NCI-H526 treated with DMSO at 0.1 percent for 48 hours (cell line): ENCODE results near the gene HDAC2.
"Not testable (repeated sequence)": the region's sequence is repeated elsewhere in the genome, so short reads cannot be mapped to it uniquely, and the experiment has no call there.

Experiments used
- DNase-seq: peaks from one replicate; lab custom pipeline; 2025; lab: John Stamatoyannopoulos, UW

Gene HDAC2

DNA sequence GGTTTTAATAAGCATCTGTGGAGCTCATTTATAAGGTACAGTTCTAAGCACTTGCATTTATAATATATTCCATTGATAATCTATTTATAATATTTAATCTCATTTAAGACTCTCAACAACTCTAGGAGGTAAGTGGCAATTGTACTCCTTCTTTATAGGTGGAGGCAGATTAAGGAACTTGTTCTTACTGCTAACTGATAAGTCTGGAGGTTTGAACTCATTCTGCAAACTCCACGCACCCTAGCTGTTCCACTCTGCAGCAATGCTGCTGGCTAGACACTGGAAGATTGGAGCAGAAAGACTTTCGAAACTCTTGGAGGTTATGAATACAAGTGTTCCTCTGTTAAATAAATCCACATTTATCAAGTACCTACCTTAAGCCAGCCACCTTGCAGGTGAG, 793 bp upstream of the HDAC2 start:
- no peak for DNase-seq

DNA sequence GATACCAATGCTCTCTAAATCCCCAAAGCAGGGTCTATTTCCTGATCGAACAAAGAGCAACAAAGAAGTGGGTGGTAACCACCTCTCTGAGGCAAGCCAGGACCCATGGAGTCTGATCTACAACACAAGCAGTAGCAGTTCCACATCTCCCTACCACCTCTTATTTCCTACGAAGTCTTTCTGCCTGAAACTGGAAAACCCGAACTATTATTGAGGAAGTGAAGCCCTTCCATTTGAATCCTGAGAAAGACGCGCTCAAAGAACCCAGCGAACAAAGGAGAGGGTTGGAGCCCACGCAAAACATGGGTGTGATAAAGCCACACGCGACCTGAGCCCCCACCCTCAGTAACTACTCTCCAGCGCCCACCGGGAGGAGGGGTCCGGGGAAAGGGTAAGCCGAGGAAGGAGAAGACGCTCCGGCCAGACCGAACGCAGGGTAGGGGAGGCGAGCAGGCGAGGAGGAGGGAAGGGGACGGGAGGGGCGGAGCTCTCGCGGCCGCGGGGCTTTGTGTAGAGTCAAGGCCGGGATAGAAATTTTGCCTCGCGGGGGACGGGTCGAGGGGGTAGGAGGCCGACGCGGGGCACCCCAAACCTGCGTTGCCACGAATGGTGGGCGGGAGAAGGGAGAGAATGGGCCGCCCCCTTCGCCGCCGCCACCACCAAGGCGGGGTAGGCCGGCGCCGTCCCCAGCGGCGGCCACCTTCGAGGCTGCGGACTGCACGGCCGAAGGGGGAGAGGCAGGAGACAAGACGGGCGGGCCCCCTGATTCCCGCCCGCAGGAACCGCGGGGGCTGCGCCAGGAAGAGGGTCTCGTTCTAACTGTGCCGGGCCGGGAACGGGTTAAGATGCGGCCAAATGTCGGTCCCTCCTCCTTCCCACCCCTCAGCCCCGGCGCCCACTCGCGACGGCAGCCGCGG, 802 bp downstream of the HDAC2 start:
- peak; percentile 47 for DNase-seq

DNA sequence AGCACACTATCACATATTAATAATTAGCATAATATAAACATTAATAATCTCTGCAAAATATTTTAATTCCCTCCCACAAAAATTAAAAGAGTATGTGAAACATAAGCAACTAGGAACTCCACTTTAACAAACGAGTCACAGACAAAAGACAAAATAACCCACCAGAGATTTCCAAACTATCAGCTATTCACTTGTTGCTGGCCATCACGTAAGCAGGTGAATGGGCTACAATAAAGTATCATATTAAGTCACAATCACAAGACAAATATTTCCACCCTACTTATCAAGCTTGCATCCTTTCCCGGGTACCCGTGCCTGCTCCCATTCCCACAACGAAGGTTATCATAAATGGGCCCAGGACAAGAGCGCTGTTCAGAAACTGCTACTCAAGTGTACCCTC, 2.5 kb downstream of the HDAC2 start:
- no peak for DNase-seq

DNA sequence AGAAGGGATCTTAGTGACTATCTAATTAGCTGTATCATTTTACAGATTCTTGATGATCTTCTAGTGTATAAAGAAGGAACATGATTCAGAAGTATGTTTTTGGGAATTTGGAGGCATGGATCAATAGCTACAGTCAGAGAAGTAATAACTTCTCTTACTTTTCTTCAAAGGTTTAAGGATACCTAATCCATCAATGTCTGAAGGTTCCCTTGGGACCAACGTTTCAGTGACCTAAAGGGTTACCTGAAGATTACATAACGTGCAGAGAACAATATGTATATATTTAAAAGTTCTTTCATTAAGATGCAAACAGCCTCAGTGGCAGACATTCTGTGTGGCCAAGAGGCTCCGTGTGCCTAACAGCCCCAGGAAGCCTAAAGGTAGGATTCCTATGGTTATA, 3.2 kb downstream of the HDAC2 start:
- DNase-seq, result no peak

DNA sequence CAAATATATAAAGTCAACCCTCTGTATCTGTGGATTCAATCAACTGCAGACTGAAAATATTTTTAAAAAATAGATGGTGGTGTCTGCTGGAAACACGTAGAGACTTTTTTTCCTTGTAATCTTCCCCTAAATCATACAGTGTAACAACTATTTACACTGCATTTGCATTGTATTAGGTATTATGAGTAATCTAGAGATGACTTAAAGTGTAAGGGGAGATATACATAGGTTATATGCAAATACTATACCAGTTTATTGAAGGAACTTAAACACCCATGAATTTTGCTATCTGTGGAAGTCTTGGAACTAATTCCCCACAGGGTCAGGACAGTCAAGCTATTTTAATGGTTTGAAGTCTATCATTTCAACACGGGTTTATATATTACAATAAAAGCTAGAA, 10.2 kb downstream of the HDAC2 start:
- peak; percentile 51 for DNase-seq

DNA sequence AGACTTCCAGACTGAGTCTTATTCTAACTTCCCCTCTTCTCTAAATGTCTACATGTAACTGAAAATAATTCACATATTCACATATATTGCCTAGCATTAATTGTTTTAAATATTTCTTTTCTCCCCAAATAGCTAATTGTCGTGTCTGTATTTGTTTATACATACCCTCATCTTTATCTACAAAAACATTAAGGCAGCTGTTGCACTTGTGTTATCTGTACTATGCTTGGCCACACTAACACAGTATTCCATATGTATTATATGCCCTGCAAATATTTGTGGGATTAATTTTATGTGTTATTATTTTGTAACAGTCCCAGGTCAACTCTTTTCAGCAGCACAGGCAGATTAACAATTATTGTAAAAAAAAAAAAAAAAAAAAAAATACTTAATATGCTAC, 11.7 kb downstream of the HDAC2 start:
- no peak for DNase-seq

DNA sequence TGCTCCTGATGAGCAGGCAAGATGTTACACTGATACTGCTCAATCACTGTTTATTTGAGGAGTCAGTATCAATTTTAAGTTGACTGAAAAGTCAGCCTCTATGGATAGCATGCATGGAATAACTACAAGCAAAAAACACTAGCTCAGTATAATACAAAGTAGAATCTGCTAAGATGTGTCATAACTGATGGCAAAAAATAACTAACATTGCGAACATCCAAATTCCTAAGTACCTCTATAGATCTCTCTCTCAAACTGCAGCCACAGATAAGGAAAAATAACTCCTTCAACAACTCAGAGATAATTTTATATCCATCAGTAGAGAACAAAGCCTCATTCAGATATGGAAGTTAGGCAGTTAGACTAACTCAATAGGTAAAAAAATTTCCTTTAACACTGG, 16.3 kb downstream of the HDAC2 start:
- DNase-seq, result no peak

DNA sequence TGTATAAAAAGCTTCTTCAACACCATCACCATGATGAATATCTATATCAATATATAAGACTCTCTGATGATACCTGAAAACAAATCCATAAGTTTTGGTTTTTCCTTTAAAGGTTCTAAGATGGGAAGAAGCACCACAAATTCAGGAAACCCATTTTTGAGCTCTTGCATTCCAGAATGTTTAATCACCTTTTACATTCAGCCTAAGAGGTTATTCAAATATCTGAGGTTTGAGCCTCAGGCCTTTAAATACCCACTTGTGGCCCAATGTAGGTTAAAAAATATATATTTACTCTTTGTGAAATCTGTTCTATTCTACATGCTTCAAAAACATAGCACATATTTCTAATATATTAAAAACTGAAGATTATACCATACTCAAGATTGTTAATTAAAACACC, 17.6 kb downstream of the HDAC2 start:
- no peak for DNase-seq

DNA sequence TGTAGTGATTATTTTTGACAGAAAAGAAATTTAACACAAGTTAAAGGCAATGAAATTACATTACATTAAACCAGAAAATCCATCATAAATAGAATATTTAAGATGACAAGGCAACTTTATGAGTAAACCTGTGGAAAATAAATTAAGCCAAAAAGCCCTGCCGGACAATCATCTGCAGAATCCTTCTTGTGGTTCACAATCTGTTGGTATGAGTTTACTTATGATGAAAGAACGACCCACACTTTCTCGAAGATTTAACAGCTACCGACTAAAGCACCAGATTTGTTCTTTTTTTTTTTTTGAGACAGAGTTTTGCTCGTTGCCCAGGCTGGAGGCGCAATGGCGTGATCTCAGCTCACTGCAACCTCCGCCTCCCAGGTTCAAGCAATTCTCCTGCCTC, 21.4 kb downstream of the HDAC2 start:
- DNase-seq, result no peak

DNA sequence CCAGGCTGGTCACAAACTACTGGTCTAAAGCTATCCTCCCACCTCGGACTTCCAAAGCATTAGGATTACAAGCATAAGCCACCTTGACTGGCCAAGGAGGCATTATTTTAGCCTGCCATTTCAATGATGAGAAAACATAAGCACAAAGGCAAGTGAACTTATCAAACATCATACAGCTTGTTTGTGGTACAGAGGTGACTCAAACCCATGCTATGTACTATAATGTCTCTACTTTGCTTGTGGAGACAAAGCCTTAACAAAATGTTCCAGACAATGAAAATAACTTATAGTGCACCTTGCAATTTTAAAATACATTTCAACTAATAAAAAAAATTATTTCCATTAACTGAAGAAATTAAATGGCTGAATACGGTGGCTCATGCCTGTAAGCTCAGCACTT, 26.2 kb downstream of the HDAC2 start:
- no peak for DNase-seq

DNA sequence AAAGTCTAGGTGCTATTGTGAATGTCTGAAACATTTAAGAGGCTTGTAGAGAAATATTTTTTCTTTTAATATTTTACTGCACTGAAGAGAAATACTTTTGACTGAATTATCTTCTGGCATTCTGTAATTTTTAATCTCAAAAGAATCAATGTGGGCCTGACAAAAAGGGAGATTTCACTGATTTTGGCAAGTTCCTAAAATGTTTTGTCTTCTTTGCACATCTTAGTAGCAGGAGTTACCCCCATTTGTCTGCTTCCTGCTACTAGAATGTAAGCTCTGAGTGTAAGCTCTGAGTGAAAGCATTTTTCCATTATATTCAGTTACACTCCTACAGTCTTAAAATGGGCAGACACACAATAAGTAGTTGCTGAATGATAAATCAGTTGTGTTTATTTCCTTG, 31.1 kb downstream of the HDAC2 start:
- no peak for DNase-seq

DNA sequence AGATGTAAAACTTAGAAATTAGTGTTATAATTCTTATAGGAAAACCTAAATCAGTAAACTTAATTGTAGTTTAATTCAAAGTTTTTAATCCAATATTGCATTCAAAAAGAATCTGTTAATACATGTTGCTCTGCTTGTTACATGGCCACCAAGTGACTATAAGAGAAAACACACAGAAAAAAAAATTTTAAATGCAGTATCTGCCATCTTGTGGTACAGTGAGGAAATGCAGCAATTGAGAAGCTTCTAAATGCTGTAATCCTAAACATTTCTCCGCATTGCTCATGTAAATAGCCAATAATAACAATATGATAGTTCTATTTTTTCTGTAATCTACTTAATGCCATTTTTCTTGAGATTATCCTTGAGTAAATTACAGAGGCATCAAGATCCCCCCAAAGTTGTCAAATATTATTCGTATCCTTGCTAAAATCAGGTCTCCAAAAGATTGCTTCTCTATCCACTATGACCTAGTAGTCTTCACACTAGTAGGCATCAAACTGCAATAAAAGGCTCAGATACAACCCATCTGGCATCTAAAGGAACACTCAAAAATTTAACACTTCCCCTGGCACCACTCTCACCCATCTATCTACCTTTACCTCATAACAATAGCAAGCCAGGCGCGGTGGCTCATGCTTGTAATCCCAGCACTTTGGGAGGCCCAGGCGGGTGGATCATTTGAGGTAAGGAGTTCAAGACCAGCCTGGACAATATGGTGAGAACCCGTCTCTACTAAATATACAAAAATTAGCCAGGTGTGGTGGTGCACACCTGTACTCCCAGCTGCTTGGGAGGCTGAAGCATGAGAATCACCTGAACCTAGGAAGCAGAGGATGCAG, 34.6 kb downstream of the HDAC2 start:
- DNase-seq, result peak; percentile 65

DNA sequence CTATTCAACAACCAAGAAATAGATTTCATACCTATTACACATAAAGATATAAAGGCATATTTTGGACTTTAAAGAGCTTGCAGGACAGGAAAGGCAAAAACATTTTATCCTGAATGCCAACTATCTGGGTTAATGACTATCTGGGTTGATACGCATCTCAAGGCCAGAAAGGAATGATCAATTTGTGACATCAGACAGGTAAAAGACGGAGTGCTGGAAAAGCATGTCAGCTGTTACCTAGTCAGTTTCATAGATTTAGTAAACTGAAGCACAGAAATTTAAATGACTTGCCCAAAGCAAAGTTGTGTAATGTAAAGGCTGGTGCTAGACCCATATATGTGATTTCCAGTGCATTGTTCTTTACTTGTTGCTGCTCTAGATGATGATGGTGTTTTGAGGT, 36.8 kb downstream of the HDAC2 start:
- no peak for DNase-seq

DNA sequence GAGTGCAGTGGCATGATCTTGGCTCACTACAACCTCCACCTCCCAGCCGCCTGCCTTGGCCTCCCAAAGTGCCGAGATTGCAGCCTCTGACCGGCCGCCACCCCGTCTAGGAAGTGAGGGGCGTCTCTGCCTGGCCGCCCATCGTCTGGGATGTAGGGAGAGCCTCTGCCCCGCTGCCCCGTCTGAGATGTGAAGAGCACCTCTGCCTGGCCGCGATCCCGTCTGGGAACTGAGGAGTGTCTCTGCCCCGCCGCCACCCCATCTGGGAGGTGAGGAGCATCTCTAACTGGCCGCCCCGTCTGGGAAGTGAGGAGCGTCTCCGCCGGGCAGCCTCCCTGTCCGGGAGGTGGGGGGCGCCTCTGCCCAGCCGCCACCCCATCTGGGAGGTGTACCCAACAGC, 39.0 kb downstream of the HDAC2 start:
- DNase-seq, result not testable (repeated sequence)

DNA sequence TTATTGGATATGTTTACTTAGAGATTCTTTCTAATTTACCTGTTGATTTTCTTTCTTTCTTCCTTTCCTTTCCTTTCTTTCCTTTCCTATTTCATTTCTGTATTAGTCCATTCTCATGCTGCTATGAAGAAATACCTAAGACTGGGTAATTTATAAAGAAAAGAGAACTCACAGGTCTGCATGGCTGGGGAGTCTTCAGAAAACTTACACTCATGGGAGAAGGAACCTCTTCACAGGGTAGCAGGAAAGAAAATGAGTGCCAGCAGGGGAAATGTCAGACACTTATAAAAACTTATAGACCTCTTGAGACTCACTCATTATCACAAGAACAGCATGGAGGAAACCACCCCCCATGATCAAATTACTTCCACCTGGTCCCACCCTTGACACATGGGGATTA, 40.8 kb downstream of the HDAC2 start:
- no peak for DNase-seq

DNA sequence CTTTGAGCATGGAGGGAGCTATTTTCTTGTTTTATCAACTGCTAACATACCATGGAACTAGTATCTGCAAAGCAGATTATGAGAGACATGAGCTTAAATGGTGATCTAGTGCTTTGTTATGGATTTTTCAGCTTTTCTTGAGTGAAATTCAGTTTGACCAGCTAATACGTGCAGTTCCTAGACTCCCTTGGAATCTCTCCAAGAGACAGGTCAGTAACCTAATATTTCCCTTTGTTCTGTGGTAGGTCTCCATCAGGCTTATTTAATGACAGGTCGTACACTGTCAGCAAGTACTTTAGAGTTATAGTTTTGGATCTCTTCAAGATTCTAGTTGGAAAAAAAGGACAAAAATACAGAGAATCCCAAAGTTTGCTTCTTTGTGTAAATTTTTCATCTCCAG, 43.9 kb downstream of the HDAC2 start:
- DNase-seq, result no peak

DNA sequence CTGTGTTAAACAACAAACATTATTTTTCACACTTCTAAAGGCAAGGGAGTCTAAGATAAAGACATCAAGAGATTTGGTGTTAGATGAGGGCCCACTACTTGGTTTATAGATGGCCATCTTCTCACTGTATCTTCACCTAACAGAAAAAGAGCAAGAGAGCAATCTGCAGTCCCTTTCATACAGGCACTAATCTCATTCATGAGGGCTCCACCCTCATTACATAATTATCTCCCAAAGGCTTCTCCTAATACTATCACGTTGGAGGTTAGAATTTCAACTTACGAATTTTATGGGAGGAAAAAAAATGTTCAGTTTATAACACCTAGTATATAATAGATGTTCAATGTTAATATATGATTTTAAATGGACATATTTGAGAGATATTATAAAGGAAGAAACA, 45.6 kb downstream of the HDAC2 start:
- DNase-seq, result no peak

DNA sequence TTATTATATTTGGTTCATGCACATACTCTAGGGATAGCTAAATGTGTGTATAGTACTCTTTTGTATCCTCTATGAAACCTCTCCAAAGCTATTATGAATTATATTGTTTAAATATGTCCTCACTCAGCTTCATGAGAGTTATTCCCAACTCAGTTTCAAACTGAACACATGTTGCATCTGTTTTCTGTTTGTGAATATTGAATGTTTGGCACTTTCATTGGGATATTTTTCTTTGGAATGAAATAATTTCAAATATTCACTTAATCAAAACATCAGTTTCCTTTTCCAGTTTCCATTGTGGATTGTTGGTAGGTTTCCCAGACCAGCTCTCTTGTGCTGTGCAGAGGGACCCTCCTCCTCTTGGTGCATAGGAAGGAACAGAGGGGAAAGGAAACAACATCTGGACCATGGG, 46.6 kb downstream of the HDAC2 start:
- DNase-seq, result no peak

DNA sequence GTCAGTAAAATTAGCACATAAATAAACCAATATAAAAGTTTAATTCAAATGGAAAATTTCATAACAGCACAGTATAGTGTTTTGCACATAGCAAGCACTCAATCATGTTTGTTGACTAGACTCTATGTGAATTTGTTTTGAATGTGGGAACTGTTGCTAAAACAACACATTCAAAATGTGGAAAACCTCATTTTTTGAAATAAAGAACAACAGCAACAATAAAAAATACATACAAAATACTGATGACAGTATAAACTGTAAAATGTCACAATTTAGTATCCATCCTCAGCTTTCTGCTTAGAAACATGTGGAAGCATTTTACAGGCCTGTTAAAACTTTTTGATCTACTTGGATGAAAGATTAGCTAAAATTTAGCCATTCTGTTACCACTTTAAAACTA, 47.4 kb downstream of the HDAC2 start:
- DNase-seq, result no peak

DNA sequence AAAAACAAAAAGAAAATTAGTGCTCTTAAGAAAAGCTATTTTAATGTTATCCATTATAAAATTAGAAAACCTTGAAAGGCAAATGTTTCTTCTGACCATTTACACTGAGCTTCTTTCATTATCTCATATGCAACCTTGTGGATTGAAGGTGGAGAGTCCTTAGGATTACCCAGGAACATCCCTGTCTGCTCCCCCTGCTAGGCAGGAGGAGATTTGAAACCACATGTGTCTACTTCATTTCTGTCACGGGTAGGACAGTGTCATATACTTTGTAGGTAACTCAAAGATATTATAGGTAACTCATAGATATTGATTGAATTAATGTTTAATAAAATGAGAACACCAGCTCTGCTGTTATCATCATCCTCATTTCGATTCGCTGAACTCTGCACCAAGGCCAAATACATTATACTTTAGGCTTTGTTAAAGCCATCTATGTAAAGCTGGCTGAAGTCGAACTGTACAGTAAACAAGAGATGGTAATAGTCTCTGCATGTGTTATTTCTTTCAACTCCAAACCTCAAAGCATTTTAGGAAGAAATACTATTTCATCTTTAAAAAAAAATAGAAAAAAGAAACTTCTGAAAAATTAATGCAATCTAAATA, 49.5 kb downstream of the HDAC2 start:
- no peak for DNase-seq

DNA sequence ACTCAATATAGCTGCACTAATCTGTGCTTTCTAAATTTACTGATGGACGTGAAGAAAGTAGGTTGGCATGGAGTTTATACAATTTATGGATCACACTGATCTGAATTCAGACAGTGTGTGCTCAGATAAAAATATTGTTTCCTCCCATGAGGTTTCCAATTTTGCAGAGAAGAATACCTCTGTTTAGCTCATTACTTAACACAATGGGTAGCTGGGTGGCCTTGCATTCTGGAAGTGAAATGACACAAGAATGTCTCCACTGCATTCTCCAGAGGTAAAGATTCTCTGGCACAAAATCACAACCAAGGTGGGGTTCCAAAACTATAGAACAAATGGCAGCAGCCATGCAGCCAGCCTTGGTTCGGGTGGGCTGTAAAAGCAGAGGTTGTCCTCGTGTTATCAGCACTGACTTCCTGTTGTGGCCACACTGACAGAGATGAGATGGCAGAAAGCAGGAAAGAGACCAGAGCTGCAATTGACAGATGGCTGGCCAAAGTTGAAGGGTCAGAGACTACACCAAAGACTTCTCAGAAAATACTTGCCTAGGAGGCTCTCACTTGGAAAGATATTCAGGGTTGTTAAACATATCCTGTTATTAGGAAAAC, 50.2 kb downstream of the HDAC2 start:
- no peak for DNase-seq

DNA sequence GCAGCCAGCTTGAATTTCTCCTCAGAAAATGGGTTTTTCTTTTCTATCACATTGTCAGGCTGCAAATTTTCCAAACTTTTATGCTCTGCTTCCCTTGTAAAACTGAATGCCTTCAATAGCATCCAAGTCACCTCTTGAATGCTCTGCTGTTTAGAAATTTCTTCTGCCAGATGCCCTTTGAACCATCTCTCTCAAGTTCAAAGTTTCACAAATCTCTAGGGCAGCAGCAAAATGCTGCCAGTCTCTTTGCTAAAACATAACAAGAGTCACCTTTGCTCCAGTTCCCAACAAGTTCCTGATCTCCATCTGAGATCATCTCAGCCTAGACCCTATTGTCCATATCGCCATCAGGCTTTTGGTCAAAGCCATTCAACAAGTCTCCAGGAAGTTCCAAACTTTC, 60.7 kb downstream of the HDAC2 start:
- not testable (repeated sequence) for DNase-seq
